ENCODE results near the gene SDHAF1.
A peak's percentile ranks its signal among the peaks of the same experiment; 100 is the strongest.

SDHAF1 gene

DNA sequence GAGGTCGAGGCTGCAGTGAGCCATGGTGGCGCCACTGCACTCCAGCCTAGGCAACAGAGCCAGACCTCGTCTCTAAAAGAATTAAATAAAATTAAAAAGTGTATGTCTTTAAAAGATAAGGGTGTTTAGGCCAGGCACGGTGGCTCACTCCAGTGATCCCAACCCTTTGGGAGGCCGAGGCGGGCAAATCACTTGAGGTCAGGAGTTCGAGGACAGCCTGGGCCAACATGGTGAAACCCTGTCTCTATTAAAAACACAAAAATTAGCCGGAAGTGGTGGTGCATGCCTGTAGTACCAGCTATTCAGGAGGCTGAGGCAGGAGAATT, 7.5 kb upstream of the SDHAF1 start:
- DNase-seq = no peak

DNA sequence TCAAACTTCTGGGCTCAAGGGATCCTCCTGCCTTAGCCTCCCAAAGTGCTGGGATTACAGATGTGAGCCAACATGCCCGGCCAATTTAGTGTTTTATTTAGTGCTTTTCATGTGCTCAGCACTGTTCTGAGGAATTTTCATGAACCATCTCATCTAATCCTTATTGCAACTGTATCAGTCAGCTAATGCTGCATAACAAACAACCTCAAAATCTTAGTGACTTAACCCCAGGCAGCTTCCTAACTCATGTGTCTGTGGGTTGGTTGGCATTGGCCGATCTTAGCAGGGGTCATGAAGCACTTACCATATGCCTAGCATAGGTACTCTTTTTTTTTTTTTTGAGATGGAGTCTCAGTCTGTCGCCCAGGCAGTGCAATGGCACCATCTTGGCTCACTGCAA, 6.2 kb upstream of the SDHAF1 start:
- DNase-seq = no peak

DNA sequence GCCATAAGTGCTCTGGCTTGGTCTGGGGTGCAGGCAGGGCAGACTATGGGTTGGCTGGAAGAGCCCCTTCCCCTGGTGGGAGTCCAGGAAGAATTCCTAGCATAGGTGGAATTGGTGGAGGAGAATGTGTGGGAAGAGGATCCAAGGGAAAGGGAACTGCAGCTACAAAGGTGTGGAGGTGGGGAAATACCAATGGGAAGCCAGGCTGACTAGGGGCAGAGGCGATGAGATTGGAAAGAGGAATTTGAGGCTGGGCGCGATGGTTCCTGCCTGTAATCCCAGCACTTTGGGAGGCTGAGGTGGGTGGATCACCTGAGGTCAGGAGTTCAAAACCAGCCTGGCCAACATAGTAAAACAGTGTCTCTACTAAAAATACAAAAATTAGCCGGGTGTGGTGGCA, 4.8 kb upstream of the SDHAF1 start:
- no peak for DNase-seq

DNA sequence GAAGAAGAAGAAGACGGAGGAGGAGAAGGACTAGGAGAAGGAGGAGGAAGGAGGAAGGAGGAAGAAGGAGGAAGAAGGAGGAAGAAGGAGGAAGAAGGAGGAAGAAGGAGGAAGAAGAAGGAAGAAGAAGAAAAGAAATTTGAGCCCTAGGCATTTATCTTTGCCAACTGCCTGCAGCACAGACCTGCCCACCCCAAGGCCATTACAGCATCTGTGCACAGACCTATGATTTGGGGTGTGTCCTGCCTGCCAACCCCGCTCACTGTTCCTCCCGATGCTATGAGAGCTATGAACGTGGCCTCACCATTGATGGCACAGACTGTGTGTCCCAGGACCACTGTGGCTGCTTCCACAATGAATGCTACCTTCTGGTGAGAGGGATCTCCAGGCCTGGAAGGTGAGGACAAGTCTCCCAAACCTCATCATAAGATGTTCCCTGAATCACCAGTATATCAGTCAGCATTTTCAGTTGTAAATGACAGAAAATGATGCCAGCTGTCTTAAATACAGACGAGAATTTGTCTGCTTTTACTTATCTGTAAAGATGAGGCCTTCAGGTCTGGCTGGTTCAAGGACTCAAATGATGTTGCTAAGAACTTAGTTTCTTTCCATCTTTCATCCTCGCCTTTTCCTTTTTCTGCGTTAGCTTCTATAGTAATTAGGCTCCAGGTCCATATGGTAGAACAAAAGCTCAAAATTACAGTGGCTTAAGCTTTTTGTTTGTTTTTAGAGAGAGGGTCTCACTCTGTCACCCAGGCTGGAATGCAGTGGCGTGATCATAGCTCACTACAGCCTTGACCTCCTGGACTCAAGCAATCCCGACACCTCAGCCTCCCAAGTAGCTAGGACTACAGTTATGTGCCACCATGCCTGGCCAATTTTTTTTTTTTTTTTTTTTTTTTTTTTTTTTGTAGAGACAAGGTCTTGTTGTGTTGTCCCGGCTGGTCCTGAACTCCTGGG, 3.9 kb upstream of the SDHAF1 start:
- no peak for DNase-seq

DNA sequence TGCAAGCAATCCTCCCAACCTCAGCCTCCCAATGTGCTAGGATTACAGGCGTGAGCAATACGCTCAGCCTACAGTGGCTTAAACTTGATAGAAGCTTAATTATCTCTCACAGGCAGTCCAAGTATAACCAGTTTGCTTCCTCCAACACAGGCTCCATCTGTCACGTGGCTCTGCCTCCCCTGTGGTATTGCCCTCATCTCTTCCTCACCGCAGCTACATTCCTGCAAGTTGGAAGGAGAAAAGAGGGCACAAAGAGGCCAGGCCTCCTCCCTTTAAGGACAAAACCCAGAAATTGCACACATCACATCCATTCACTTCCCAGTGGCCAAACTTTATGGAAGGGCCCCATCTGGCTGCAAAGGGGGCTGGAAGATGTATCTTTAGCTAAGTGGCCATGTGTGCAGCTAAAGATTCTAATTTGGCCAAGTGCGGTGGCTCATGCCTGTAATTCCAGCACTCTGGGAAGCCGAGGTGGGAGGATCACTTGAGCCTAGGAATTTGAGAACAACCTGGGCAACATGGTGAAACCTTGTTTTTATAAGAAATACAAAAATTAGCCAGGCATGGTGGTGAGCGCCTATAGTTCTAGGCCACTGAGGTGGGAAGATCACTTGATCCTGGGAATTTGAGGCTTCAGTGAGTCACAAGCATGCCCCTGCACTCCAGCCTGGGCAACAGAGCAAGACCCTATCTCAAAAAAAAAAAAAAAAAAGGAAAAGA, 3.1 kb upstream of the SDHAF1 start:
- DNase-seq = no peak

DNA sequence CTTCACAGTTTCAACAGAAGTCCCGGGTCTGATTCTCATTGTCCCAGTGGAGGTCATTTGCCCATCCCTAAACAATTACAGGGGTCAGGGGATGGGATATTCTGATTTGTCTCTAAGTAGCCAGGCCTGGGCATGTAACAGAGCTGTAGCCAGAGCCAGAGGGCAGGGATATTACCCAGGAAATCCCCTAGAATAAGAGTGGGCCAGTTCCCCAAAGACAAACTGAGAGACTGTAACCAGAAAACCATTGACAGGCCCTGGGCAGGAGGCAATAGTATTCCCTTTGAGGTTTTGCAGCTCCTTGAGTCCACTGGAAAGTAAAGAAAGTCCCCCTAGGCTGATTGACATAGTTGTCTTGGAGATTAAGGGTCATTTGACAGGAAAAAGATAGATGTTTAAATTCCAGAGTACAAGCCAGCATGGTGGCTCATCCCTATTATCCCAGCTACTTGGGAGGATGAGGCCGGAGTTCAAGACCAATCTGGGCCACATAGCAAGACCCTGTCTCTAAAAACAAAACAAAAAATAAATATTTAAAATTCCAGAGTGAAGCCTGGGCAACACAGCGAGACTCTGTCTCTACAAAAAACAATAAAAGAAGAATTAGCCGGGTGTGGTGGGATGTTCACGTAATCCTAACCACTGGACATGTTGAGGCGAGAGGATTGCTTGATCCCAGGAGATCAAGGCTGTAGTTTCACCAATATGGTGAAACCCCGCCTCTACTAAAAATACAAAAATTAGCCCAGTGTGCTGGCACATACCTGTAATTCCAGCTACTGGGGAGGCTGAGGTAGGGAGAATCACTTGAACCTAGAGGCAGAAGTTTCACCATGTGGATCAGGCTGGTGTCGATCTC, 1.9 kb upstream of the SDHAF1 start:
- no peak for DNase-seq

DNA sequence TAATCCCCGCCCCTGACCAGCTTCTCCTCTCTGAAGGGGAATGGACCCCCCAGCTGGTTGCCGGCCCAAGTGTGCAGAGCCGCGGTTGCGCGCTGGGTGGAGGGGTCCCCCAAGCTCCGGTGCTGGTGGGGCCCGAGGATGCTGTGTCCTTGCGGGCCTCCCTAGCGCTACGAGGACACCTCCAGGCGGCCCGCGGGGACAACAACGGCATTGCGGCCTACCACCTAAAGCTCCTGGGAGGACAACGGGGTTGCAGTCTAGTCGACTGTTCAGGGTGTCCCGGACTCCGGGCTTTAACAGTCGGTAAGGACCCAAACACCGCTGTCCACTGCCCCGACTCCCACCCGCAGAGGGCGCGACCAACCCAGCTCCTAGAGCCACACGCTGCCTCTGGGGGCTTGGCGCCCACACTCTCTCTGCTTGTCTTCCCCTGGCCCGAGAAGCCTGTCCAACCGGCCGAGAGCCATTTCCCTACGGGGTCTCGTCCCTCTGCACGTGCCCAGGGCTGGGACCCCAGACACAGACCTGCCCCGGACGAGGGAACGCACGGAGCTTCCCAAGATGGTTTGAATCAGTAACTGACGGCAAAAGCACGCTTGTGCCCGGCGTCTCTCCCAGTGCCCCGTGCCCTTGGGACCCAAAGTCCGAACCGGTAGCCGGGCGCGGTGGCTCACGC, 927 bp upstream of the SDHAF1 start:
- no peak for DNase-seq

DNA sequence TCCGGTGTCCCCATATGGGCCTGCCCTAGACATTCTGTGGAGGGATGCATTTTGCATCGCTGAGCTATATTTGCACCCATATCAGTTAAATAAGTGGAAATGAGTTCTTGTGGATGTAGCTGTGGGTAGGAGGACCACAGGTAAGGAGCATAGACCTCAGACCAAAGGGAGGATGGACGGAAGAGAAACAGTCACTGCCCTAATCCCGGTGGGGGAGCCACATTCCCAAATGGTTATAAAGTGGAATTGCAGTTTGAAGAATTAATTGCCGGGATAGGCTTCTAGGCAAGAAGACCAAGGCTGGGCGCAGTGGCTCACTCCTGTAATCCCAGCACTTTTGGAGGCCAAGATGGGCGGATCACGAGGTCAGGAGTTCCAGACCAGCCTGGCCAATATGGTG, 1.8 kb downstream of the SDHAF1 start:
- no peak for DNase-seq

DNA sequence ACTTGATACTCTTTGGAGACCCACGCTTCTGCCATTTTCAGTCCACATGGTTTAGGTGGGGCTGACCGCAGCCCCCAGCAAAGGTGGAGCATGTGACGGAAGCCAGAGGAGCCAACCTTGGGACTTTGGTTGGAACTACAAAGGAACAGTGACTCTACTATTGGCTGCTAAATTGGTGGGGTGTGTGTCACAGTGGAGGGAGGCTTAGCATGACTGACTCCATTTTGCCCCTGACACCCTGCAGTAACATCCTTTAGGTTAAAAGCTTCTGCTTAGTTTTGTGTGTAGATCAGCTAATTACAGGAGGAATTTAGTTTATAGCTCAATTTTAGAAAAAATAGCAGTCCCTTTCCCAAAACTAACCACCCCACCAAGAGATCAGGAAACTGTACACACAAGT, 6.6 kb downstream of the SDHAF1 start:
- no peak for DNase-seq

DNA sequence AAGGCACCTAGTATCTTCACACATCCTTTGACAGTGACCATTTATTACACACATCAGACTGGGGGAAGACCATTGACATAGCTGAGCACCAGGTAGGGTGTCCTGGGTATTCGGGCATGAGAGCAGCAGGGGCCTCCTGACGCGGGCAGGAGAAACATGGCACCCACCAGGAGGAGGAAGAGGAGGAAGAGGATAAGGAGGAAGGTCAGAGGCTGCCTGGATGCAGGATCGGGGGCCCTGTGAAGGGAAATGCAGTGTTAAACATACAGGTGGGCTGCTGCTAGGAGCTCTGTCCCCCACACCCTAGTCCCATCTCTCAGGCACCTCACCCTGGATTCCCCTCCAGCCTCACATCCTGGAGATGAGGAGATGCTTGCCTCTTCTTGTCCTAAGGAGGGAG, 8.3 kb downstream of the SDHAF1 start:
- DNase-seq = no peak

DNA sequence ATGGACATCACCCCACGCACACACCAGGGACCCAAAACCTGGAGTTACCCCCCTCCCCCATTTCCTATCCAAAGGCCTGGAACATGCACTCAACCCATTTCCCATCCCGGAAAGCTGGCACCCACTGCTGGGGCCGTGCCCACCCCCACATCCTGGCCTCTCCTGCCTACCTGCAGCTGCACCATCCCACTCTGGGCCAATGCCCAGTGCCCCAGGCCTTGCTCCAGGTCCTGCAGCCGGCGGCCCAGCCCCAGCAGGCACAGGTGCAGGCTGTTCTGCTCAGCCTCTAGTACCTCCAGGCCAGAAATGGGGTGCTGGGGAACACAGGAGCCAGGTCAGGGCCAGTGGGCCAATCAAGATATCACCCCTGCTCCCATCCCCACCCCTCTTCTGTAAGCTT, 12.0 kb downstream of the SDHAF1 start:
- DNase-seq = no peak

DNA sequence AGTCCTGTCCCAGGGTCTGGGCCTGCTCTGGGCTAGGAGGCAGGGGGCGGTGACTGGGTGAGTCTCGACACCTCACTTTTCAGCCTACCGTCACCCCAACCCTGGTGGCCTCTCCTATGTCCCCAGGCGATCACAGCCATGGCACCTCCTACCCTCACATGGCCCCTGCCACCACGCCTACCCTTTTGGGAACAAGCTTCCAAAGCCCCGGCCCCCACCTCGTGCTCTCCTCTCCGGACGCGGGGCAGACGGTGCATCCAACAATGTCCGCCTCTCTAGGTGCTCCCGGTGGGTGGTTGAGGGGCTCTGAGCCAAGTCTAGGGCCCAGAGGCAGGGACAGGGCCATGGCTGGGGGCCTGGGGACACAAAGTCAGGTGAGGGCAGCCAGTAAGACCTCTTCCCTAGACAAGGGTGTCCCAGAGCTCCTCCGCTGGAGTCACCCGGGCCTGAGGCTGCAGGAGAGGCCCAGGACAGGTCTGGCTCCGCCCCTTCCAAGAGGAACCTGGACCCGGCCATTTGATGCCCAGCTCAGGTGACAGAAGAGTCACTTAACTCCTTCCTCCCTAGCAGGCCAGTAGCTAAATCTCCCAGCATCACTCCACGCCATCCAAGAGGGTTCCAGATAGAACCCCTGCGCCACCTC, 13.5 kb downstream of the SDHAF1 start, which contains the start of gene SYNE4:
Gene SYNE4, minus strand, starts transcription at position 478 of the 643 bp plus-strand sequence. Its CDS starts 132 bp downstream, at position 346.
- no peak for DNase-seq

DNA sequence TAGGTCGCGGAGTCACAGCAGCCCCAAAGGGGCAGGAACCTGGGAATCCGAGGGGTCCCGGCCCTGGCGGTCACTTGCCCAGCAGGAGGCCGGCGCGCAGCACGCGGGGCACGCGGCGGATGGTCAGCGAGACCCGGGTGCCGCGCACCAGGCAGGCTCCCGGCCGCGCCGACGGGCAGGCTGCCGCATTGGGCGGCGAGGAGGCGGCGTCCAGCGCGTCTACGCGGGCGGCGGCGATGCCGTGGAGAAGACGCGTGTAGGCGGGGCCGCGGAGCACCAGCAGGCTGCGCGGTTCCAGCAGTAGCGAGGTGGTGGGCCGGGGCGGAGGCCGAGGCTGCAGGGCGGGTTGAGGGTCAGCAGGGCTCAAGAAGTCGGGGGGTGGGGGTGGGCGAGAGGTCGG, 14.2 kb downstream of the SDHAF1 start:
- DNase-seq = no peak

DNA sequence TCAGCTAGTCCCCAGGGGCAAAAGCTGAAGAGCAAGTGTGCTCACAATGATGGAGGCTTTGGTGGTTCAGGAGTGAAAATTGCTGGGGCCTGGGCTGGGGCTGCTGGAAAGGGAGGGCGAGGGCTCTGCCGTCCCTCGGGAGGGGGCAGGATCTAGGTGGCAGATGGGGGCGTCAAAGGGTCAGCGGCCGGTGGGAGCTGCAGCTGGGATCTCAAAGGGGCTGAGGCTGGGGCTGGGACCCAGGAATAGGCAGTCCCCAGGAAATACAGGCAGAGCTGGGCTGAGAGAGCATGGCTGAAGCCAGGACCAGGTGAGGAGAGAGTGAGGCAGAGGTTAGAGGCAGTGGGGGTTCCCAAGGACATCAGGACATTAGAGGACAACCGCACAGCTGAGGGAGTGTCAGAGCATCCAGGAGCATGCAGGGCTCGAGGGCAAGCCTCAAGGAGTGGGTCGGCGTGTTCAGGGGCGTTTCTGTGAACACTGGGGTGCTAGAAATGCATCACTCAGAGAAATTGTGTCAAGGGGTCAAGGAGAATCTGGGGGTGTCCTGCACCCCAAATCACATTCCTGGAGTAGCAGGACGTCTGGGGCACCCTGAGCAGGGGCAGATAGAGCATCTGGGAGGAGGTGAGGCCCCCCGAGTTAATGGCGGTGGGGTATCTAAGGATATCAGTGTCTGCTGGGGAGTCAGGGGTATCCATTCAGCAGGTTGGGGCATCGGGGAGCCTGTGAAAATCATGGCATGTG, 14.8 kb downstream of the SDHAF1 start:
- no peak for DNase-seq

DNA sequence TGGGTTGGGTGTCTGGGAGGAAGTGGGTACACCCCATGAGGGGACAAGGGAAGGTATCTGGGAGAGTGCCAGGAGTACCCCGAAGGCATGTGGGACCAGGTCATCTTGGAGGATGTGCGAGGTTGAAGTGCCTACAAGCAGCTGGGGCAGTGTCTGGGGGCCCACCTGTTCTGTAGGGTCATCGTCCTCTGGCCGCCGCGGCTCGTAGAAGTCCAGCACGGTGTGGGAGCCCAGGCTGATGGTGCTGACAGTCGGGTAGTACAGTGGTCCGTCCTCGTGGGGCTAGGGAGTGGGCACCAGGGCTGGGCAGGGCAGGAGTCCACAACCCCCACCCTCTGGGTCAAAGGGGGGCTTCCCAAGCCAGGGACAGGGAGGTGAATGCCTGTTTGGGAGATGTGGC, 15.4 kb downstream of the SDHAF1 start:
- DNase-seq = no peak

DNA sequence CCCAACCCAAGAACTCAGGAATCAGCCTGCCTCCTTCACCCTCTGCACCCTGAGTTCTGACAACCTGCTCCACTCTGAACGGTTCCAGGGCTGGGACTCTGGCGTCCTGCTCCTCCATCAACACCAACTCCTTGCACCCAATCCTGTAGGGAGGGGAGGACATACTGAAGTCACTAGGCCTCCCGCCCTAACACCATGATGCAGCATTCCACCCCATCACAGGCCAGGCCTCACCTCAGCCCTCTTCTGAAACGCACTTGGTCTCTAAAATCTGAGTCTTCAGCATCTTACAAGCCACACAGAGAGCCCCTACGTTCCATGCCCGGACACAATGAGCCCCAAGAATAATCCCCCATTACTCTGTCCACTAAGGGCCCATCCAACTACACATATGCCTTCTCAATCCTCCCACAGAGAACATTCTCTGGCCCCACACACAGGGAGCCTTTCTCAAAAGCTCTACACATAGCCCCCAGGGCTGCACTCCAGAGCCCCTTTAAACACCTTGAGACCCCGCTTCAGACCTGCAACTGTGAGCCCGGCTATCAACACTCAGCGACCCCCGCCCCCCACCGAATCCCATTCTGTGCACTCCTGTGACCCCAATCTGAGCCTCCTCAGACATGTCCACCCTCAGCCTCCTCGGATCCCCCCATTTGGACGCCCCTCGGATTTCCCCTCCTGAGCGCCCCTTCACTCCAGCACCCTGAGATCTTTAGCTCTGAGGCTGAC, 18.5 kb downstream of the SDHAF1 start:
- no peak for DNase-seq

DNA sequence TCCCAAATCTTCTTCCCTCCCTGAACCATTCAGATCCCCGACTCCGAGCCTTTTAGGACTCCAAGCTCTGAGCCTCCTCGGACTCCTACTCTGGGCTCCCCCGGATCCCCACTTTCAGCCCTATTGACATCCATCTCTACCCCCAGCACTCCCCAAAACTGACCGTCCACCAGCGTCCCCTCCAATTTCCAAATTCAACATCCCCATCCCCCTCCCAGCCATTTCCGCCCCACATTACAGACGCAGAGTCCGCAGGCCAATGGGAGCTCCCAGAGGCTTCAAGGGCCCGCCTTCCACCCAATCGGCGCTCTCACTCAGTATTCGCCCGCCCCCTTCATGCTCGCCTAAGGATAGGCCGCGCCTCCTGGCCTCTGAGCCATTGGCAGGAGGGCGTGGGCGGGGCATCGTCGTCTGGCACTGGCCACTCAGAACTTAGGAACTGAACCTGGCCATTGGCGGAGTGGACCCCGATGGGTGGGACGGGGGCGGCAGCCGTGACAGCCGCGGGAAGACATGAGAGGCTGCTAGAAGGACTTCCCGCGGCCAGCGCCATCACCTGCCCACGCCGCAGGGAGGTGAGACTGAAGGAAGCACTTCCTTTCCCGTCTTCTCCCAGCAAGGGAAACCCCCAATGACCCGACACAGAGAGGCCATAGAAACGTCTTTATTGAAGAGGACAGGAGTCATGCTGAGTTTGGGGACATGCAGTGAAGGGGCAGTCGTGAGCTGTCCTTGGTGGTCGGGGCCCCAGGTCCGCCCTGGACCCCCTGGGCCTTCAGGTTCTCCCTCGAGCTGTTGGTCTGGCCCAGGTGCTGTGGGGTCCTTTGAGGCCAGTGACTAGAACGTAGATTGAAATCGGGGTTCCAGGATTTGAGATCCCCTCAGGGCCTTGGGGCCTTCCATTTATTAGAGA, 19.3 kb downstream of the SDHAF1 start, which contains the start of gene ALKBH6:
Gene ALKBH6, minus strand, starts transcription at position 202 of the 913 bp plus-strand sequence. CDS start 816 bp downstream, outside the sequence.
- peak; percentile 99 for DNase-seq

DNA sequence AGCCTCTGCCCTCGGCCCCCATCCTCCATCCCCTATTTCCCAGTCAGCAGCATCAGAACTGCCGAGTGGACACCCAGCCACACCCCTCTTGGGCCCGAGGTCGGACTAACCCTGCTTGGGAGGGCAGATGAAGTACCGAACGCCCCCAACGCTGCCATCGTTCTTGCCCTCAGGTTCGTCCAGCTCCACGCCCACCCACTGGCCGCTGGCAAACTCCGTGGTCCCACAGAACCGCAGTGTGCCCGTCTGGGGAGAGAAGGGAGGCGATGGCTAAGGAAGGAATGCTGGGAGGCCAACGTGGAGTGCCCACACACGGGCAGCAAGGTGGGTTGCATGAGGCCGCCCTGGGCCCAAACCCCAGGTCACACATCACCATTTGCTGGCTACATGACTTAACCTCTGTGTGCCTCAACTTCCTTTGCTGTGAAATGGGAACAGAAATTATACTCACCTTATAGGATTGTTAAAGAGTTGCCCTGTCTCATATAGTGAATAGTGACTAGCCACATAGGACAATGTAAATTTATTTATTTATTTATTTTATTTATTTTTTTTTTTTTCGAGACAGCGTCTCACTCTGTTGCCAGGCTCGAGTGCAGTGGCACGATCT, 24.2 kb downstream of the SDHAF1 start:
- no peak for DNase-seq

DNA sequence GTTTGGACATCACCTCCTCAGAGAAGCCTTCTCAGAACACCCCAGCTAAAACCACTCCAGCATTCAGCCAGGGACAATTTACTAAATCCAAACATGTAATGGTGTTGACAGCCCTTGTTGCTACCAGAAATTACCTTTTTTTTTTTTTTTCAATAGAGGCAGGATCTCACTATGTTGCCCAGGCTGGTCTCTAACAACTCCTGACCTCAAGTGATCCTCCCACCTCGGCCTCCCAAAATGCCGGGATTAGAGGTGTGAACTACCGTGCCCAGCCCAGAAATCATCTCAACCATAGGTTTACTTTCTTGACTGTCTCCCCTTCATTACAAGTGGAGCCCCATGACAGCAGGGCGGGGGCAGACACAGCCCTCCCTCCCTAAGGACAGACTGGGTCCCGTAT, 28.4 kb downstream of the SDHAF1 start:
- no peak for DNase-seq

Measured in NCI-H1694 treated with DMSO at 0.1 percent for 48 hours (cell line).